B cell (primary cell): ENCODE results near the gene SEZ6L.

Experiments used
- CTCF ChIP-seq: fragments of 200-600 bp; IDR thresholded peaks from one replicate; pipeline ENCODE4 v1.8.0; 2022; ENCODE audit warnings: antibody characterized with exemption, mild to moderate bottlenecking
- EZH2 ChIP-seq: IDR thresholded peaks from 2 replicates; pipeline ENCODE4 v1.6.1; 2012; ENCODE audit warnings: borderline replicate concordance, low read depth, mild to moderate bottlenecking, moderate library complexity, low read length; ENCODE audit not compliant: insufficient read depth, poor library complexity, severe bottlenecking

- no peak for TF ChIP-seq CTCF
- no peak for TF ChIP-seq EZH2
Measured at GRCh38 chr22:26357813-26358212, 188.6 kb downstream of the SEZ6L start.
